ENCODE measurements around the gene PANX3. TPM values are rescaled to one million over a fixed set of nuclear protein-coding genes. Genes with fewer than 3 reads are reported as not detected.

PANX3 gene
- total RNA-seq, 1 experiment from 2014 or later = not detected

DNA sequence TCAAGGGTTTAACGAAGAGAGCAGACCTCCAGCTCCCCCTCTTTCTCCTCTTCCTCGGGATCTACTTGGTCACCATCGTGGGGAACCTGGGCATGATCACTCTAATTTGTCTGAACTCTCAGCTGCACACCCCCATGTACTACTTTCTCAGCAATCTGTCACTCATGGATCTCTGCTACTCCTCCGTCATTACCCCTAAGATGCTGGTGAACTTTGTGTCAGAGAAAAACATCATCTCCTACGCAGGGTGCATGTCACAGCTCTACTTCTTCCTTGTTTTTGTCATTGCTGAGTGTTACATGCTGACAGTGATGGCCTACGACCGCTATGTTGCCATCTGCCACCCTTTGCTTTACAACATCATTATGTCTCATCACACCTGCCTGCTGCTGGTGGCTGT is 41.1 kb upstream of the PANX3 start:
- no peaks in the 10 kb centered on the region for H3K79me1 ChIP-seq (ENCODE audit: insufficient read depth, low read depth, low read length, poor library complexity, severe bottlenecking)
- H3K9me3 Mint-ChIP-seq = no peaks in the 10 kb centered on the region; a peak in 1 of 5 replicates
- H2BK15ac ChIP-seq (ENCODE audit: low read depth, low read length) = no peak overlapping the region
- H3K9ac ChIP-seq (ENCODE audit: extremely low read depth, insufficient read length, low read length) = no peak overlapping the region
- no peak overlapping the region for H4K91ac ChIP-seq (ENCODE audit: insufficient read length, low read depth, low read length)
- H2BK120ac ChIP-seq (ENCODE audit: low read depth, low read length, poor library complexity, severe bottlenecking) = no peak overlapping the region
- no peak overlapping the region for H3K27ac Mint-ChIP-seq
- DNase-seq = no peak
- no peak overlapping the region for H3K23ac ChIP-seq (ENCODE audit: insufficient read length, low read depth, low read length)
- no peaks in the 10 kb centered on the region; a peak in 1 of 7 replicates for H3K36me3 Mint-ChIP-seq (ENCODE audit: insufficient read depth in 1 of 3, low read depth in 3 of 3)
- H3K79me2 ChIP-seq (ENCODE audit: insufficient read depth, low read length) = no peaks in the 10 kb centered on the region
- no peaks in the 10 kb centered on the region for H3K27me3 Mint-ChIP-seq (ENCODE audit: low read depth)
- H3K4me3 Mint-ChIP-seq = no peak overlapping the region
- H3K23me2 ChIP-seq (ENCODE audit: insufficient read length, low read depth, low read length, poor library complexity, severe bottlenecking) = no peaks in the 10 kb centered on the region
- H3K27ac ChIP-seq (ENCODE audit: insufficient read length, low read depth, low read length) = no peak overlapping the region
- H4K8ac ChIP-seq (replicated peaks; ENCODE audit: insufficient read length, low read depth, low read length) = no peak overlapping the region
- no peak overlapping the region for H3K18ac ChIP-seq (ENCODE audit: insufficient read length, low read depth, low read length)
- H3K9me3 ChIP-seq (ENCODE audit: control insufficient read depth, low read depth, low read length) = no peaks in the 10 kb centered on the region
- peaks cover 6 to 9% of the 10 kb centered on the region in 2 experiments for H3K4me1 Mint-ChIP-seq
- H3T11ph ChIP-seq (ENCODE audit: low read length) = no peak overlapping the region
- H3K4ac ChIP-seq (ENCODE audit: low read depth, low read length) = no peak overlapping the region
- H3K14ac ChIP-seq (ENCODE audit: insufficient read depth, low read length) = no peak overlapping the region
- no peaks in the 10 kb centered on the region for H4K20me1 ChIP-seq (ENCODE audit: control insufficient read depth, insufficient read depth, insufficient read length)
- H4K5ac ChIP-seq (ENCODE audit: insufficient read length, low read depth, low read length) = no peak overlapping the region
- H2BK5ac ChIP-seq (ENCODE audit: insufficient read length, low read length) = no peak overlapping the region
- no peak overlapping the region for H2AFZ ChIP-seq (ENCODE audit: low read length)
- no peak overlapping the region for H3K4me2 ChIP-seq (ENCODE audit: insufficient read depth, insufficient read length, low read length)
- H3K27me3 ChIP-seq (ENCODE audit: insufficient read depth, low read length) = no peaks in the 10 kb centered on the region
- no peak overlapping the region for H2BK12ac ChIP-seq (ENCODE audit: insufficient read length, low read depth, low read length)
- H3K56ac ChIP-seq (ENCODE audit: insufficient read length, low read depth, low read length) = no peak overlapping the region
- H2BK20ac ChIP-seq (ENCODE audit: low read depth, low read length, poor library complexity, severe bottlenecking) = no peak overlapping the region
- no peak overlapping the region for H2AK5ac ChIP-seq (ENCODE audit: insufficient read length, low read length)
- peaks cover 4% of the 10 kb centered on the region; the same call in 1 of the 2 replicates for H3K4me1 ChIP-seq (ENCODE audit: insufficient read depth, low read length)
- WGBS (ENCODE audit: extremely low coverage, insufficient read length, low lambda C conversion rate) = no CpG with 5 or more reads among the region's 7 CpGs
- TF ChIP-seq, protein P1, sequence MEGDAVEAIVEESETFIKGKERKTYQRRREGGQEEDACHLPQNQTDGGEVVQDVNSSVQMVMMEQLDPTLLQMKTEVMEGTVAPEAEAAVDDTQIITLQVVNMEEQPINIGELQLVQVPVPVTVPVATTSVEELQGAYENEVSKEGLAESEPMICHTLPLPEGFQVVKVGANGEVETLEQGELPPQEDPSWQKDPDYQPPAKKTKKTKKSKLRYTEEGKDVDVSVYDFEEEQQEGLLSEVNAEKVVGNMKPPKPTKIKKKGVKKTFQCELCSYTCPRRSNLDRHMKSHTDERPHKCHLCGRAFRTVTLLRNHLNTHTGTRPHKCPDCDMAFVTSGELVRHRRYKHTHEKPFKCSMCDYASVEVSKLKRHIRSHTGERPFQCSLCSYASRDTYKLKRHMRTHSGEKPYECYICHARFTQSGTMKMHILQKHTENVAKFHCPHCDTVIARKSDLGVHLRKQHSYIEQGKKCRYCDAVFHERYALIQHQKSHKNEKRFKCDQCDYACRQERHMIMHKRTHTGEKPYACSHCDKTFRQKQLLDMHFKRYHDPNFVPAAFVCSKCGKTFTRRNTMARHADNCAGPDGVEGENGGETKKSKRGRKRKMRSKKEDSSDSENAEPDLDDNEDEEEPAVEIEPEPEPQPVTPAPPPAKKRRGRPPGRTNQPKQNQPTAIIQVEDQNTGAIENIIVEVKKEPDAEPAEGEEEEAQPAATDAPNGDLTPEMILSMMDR (conservative IDR thresholded peaks at IDR 0.05) = no peak
